GM23338 (cell line): ENCODE data around the gene CCDC38.

Experiments
- CTCF ChIP-seq, 2 experiments: fragments of 200-600 bp in 1 of 2; sonication (generic) in 1 of 2; conservative IDR thresholded peaks; 2 replicates each; pipeline versions ENCODE4 v1.5.1 to v1.6.1; 2016 to 2017; ENCODE audit warnings: antibody characterized with exemption in 2 of 2, low read depth in 2 of 2, mild to moderate bottlenecking in 2 of 2, moderate library complexity in 1 of 2
- ETS1 ChIP-seq: IDR thresholded peaks from 2 replicates; pipeline ENCODE4 v1.6.1; 2016; ENCODE audit warnings: antibody characterized with exemption
- EZH2 ChIP-seq: fragments of 200-600 bp; sonication (generic); IDR thresholded peaks from one replicate; pipeline ENCODE4 v1.8.0; 2017; ENCODE audit warnings: antibody characterized with exemption, mild to moderate bottlenecking, low read depth; ENCODE audit not compliant: unreplicated experiment
- EZH2phosphoT487 ChIP-seq: fragments of 200-600 bp; sonication (generic); IDR thresholded peaks from one replicate; pipeline ENCODE4 v1.8.1; 2018; ENCODE audit warnings: antibody characterized with exemption; ENCODE audit not compliant: unreplicated experiment
- JUNB ChIP-seq: IDR thresholded peaks from one replicate; pipeline ENCODE4 v1.6.1; 2016; ENCODE audit warnings: antibody characterized with exemption; ENCODE audit not compliant: unreplicated experiment
- POLR2AphosphoS5 ChIP-seq: IDR thresholded peaks from 2 replicates; pipeline ENCODE4 v1.6.1; 2016; ENCODE audit warnings: antibody characterized with exemption, low read depth
- REST ChIP-seq: IDR thresholded peaks from one replicate; pipeline ENCODE4 v1.6.1; 2018; ENCODE audit warnings: antibody characterized with exemption; ENCODE audit not compliant: unreplicated experiment
- STAT1 ChIP-seq: IDR thresholded peaks from one replicate; pipeline ENCODE4 v1.6.1; 2016; ENCODE audit warnings: antibody characterized with exemption; ENCODE audit not compliant: unreplicated experiment

- TF ChIP-seq CTCF (conservative IDR thresholded peaks at IDR 0.05; ENCODE audit: low read depth in 2 of 2) = no peak
- TF ChIP-seq JUNB = no peak
- no peak for TF ChIP-seq EZH2
- no peak for TF ChIP-seq POLR2AphosphoS5
- no peak for TF ChIP-seq EZH2phosphoT487
- no peak for TF ChIP-seq STAT1
- no peak for TF ChIP-seq ETS1
- no peak for TF ChIP-seq REST
Measured at GRCh38 chr12:95980437-95980836, 38.0 kb upstream of the CCDC38 start.
